GM19025 (cell line): ENCODE results near the gene GPR108.

Experiments used
- ATAC-seq: cut with Tn5 transposase; IDR thresholded peaks from one replicate; pipeline ENCODE4 v1.9.1; 2021; ENCODE audit warnings: mild to moderate bottlenecking, low read depth, moderate library complexity; ENCODE audit not compliant: unreplicated experiment

The GPR108 gene

DNA sequence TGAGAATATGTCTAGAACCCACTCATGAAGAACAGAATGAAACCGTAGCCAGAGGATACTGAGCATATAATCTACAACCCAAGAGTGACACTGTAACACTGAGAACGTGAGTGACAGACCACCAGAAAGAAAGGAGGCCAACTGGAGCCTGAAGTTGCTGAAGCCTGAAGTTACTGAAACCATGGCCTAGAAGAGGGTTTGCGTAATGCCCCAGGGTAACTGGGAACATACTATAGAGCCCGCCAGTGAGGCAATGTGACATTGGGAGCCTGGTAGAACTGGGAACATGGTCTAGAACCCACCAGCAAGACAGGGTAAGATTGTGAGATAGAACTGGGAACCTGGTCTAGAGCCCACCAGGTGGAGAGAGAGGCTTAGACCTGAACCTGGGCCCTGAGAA is 51.9 kb downstream of the GPR108 start:
- ATAC-seq: no peak

DNA sequence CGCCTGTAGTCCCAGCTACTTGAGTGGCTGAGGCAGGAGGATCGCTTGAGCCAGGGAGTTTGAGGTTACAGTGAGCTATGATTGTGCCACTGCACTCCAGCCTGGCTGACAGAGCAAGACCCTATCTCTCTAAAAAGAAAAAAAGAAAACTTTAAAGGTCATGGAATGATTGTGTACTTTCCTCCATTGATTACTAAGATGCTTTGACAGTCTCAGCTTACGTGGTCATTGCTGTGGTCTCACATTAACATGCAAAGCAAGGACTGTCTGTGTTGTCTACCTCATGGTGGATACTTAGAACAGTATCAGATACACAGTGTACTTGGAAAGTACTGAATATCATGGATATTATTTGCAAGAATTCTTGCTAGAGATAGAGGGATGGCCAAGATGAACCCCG is 53.4 kb downstream of the GPR108 start:
- ATAC-seq: no peak

DNA sequence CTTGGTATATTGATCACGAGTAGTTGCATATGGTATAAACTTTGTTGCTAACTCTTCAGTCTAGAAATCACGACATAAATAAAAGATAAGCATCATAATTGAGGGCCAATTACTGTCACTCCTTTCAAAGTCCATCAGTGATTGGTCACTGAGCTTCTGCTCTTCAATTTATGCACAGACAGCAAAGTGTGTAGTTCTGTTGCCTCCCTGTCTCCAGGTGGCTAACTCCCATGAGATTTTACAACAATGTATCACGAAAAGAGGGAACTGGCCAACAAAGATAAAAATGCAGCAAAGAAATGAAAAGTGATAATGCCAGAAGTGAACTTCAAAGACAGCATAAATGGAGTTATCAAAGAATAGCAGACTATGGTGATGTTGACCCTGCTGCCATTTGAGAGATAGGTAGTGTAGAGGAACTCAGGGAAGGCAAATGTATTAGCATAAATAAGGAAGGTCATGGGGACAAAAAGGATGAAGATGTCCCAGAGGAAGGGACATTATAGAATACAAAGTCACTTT is 54.7 kb downstream of the GPR108 start:
- no peak for ATAC-seq

DNA sequence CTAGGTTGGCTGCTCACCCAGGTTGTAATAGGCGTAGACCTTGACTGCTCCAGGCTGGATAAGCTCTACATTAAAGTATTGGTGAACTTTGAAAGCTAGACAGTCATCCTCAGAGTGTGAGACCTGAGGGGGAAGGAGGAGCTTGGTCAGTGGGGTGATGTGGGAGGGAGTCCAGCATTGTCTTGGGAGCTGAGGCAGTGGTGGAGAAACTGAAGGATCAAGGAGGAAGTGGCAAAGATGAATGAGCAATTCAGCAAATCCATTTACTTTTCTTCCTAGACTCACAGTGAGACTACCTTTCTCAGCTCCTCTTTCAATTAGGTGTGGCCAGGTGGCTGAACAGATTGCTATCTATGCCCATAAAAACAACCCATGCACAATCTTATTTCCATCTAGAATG is 57.2 kb downstream of the GPR108 start:
- no peak for ATAC-seq
